GM18511 (cell line): ENCODE measurements around the gene RGS2.

Experiments used
- ATAC-seq: cut with Tn5 transposase; IDR thresholded peaks from one replicate; pipeline ENCODE4 v1.9.1; 2021; ENCODE audit warnings: mild to moderate bottlenecking, moderate library complexity; ENCODE audit not compliant: unreplicated experiment

Gene RGS2

GRCh38 chr1:192808518-192809306 lies at the start of gene RGS2:
RGS2 (plus strand) TSS chr1:192809039; CDS start chr1:192809072, 33 bp downstream.
- ATAC-seq: peak; percentile 89

- no peak for ATAC-seq
Observed at GRCh38 chr1:192759104-192759503, 49.7 kb upstream of the RGS2 start.

- ATAC-seq: no peak
Observed at GRCh38 chr1:192762265-192762664, 46.6 kb upstream of the RGS2 start.

GRCh38 chr1:192763243-192763642 lies 45.6 kb upstream of the RGS2 start:
- no peak for ATAC-seq

- no peak for ATAC-seq
Observed at GRCh38 chr1:192763756-192764155, 45.1 kb upstream of the RGS2 start.

GRCh38 chr1:192764675-192765074 lies 44.2 kb upstream of the RGS2 start:
- ATAC-seq: no peak

- no peak for ATAC-seq
Observed at GRCh38 chr1:192766009-192766625, 42.7 kb upstream of the RGS2 start.

GRCh38 chr1:192766876-192767275 lies 42.0 kb upstream of the RGS2 start:
- ATAC-seq: no peak

GRCh38 chr1:192767798-192768197 lies 41.0 kb upstream of the RGS2 start:
- no peak for ATAC-seq

GRCh38 chr1:192768463-192768862 lies 40.4 kb upstream of the RGS2 start:
- ATAC-seq: no peak

- no peak for ATAC-seq
Observed at GRCh38 chr1:192771341-192771740, 37.5 kb upstream of the RGS2 start.

GRCh38 chr1:192775631-192776030 lies 33.2 kb upstream of the RGS2 start:
- no peak for ATAC-seq

- no peak for ATAC-seq
Observed at GRCh38 chr1:192776206-192776605, 32.6 kb upstream of the RGS2 start.

- no peak for ATAC-seq
Observed at GRCh38 chr1:192776998-192777397, 31.8 kb upstream of the RGS2 start.

- ATAC-seq: no peak
Observed at GRCh38 chr1:192783791-192784190, 25.0 kb upstream of the RGS2 start.

GRCh38 chr1:192784397-192784796 lies 24.4 kb upstream of the RGS2 start:
- ATAC-seq: no peak

GRCh38 chr1:192786576-192786975 lies 22.3 kb upstream of the RGS2 start:
- ATAC-seq: no peak

- ATAC-seq: no peak
Observed at GRCh38 chr1:192787914-192788585, 20.8 kb upstream of the RGS2 start.

- ATAC-seq: no peak
Observed at GRCh38 chr1:192789871-192790270, 19.0 kb upstream of the RGS2 start.

GRCh38 chr1:192792628-192793027 lies 16.2 kb upstream of the RGS2 start:
- no peak for ATAC-seq

- no peak for ATAC-seq
Observed at GRCh38 chr1:192793983-192794767, 14.7 kb upstream of the RGS2 start.
